RPMI7951 (cell line): ENCODE results near the gene DAPK1. TPM values are rescaled to one million over a fixed set of nuclear protein-coding genes. Genes with fewer than 3 reads are reported as not detected.
"Not testable (repeated sequence)": the region's sequence is repeated elsewhere in the genome, so short reads cannot be mapped to it uniquely, and the experiment has no call there.

ENCODE experiments used
- DNase-seq: peaks from one replicate; pipeline ENCODE4 v3.0.0-alpha.2; 2012; ENCODE audit warnings: low read depth
- total RNA-seq: library from RNA; depleted of rRNA; stranded (reverse); fragments of >200 nt; shearing (Covaris generic); gene quantifications from 2 replicates; pipeline ENCODE4 v1.2.3, GENCODE V29; 2014

The DAPK1 gene
- total RNA-seq, 1 experiment from 2014 or later, result 0.12 TPM

DNA sequence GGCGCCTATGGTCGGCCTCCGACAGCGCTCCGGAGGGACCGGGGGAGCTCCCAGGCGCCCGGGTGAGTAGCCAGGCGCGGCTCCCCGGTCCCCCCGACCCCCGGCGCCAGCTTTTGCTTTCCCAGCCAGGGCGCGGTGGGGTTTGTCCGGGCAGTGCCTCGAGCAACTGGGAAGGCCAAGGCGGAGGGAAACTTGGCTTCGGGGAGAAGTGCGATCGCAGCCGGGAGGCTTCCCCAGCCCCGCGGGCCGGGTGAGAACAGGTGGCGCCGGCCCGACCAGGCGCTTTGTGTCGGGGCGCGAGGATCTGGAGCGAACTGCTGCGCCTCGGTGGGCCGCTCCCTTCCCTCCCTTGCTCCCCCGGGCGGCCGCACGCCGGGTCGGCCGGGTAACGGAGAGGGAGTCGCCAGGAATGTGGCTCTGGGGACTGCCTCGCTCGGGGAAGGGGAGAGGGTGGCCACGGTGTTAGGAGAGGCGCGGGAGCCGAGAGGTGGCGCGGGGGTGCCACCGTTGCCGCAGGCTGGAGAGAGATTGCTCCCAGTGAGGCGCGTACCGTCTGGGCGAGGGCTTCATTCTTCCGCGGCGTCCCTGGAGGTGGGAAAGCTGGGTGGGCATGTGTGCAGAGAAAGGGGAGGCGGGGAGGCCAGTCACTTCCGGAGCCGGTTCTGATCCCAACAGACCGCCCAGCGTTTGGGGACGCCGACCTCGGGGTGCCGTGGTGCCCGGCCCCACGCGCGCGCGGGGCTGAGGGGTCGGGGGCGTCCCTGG lies 561 bp downstream of the DAPK1 start:
- DNase-seq, result no peak

DNA sequence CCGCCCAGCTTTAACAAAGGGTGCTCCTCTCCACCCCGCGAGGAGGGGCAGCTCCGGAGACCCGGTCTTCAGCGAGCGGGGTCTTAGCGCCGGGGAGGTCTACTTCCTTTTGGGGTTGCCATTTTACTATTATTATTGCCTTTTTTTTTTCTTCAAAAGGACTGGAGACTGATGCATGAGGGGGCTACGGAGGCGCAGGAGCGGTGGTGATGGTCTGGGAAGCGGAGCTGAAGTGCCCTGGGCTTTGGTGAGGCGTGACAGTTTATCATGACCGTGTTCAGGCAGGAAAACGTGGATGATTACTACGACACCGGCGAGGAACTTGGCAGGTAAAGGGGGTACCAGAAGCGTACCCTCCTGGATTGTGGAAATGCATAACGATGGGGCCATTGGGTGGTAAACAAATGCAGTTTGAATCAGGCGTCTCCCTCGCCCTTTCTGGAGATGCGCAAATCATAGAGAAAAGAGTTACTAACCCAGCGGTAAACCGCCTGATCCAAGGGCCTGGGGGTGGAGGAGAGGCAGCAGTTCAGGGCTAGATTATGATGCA lies 1.2 kb downstream of the DAPK1 start:
- no peak for DNase-seq

DNA sequence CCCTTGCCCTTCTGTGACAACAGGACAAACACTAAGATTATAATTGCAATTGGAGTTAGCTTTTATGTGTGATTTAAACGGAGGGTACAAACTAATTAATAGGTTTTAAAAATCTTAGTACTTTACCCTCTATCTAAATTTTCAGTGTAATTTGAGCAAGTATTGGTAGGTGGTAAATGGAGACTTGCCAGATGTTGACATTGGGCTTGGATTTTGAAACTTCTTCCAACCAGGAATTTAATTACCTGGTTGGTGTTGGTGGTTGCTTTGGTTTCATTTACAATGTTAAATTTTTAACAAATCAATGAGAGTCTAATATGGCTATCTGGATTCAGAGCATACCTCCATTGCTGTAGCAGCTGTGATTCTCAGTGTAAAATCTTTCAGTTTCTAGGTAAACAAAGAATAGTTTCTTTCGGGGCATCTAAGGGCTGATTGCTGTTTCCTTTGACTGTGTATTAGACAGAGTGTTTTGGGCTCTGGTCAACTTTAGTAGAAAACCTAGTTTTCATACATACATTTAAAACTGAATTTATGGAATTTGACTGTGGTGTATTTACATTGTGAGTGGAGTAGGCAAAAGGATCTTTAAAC lies 1.9 kb downstream of the DAPK1 start:
- DNase-seq, result no peak

DNA sequence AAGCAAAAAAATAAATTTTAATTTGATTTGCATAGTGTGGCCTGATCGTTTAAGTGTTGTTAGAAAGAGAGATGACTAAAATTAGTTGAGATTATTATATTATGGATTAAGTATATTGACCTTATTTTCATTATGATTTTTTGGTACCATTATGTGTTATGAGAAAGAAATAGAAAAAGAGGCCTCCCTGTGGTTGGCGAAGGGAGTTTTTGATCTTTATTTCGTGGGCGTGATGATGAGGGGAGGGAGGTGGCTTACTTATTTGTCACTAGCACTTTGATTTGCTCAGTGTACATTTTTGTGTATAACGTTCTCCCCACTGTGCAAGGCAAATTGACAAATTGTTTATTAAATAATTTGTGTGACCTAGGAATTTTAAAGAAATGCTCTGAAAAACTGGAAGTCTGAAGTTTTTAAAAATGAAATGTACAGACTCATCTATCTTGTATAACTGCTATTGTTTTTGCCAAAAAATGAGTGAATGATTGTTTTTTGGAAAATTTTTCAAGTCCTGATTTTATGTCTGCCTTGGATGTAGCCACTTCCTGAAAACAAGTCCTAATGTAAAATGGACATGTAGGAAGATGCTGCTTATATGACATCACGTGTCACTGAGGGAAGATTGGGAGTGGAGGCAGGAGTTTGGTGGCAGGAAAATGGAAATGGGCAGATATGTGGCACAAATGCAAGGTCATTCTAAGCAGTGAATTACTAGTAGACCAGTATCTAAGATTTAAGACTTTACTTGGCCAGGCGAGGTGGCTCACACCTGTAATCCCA lies 3.0 kb downstream of the DAPK1 start:
- DNase-seq, result no peak

DNA sequence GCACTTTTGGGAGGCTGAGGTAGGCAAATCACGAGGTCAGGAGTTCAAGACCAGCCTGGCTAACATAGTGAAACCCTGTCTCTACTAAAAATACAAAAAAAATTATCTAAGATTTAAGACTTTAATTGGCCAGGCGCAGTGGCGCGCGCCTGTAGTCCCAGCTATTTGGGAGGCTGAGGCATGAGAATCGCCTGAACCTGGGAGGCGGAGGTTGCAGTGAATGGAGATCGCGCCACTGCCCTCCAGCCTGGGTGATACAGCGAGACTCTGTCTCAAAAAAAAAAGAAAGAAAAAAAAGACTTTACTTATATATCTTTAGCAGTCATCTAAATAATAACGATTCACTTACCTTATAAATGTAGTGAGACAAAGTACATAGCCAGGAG lies 3.6 kb downstream of the DAPK1 start:
- not testable (repeated sequence) for DNase-seq

- no peak for DNase-seq
These were observed 4.1 kb downstream of the DAPK1 start for GRCh38 chr9:87501806-87502205.

DNA sequence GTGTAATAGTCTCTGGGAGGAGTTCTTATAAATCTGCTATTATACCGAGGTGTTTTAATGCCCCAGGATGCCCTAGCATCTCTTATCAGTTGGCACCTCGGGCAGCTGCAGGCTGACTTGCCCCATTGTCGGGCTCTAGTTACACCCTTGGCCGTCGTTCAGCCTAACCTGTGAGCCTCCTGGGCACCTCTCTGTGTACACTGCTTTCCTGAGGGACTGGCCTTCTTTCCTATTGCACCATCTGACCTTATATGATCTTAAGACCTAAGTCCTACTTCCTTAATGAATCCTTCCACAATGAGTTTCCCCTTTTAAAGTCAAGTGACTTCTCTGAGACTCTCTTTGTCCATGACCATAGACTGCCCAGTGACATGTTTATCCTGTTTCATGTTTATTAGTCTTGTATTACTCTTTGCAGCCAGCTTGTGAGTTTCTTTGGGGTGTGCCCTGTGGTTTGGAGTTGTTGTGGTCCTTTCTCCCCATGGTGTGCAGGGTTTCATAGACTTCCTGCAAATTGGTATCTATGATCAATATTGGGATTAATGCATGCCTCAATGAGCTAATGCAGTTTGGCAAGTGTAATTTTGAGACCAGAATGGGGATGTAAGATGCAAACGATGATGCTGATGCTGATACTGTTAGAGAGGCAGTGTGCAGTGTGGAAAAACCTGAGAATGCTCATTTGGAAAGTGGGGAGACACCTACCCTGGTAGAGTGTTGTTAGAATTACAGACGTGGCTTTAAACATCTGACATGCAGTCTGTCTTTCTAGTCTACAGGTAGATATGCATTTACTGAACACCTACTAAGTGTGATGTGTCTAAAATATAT lies 4.9 kb downstream of the DAPK1 start:
- no peak for DNase-seq

DNA sequence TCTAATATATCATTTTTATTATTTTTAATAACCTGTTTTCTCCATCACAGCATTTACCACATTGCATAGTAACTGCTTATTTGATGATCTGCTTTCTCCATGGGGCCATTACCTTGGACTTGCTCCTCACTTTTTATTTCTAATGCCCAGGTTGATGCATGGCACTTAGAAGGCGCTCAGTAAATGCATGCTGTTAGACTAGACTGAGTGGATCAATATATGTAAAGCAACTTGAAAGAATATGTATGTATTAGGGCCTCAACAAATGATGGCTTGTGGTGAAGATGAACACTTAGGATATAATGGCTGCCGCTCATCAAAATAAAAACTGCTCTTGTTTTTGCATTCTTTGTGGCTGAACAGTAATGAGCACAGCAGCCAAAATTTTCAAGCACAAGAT lies 5.8 kb downstream of the DAPK1 start:
- no peak for DNase-seq

DNA sequence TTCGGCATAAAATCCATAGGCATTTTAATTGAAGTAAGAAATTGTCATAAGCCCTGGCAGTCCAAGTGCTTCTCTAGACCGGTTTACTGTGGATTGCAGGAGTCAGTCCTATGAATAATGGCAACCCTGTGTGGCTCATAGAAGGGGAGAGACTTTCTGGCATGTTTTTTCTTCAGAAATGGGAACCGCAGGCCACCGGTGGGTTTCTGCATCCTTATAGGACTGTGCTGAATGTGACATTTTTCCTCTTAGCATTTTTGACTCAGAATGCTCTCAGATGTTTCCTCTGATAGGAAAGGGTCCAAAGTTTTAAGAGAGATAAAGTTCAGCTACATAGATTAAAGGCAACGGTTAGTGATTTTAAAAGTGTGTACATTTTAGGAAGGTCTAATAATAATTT lies 6.3 kb downstream of the DAPK1 start:
- DNase-seq, result no peak

DNA sequence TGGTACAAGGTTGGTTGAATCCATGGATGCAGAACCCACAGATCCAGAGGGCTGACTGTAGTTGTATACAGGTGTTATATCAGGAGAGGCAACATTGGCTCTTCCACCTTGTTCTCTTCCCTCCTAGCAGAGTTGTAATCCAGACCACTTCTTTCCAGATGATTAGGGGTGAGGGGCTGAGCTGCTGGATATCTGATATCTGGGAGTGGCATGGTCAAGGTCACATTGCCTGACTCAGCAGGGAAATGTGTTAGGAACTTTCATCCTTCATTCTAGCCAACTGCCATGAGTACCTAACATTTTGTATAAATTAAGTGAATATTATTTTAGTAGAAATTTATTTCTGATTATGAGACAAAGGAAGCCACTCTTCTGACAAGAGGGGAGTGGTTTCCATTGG lies 7.3 kb downstream of the DAPK1 start:
- no peak for DNase-seq

DNA sequence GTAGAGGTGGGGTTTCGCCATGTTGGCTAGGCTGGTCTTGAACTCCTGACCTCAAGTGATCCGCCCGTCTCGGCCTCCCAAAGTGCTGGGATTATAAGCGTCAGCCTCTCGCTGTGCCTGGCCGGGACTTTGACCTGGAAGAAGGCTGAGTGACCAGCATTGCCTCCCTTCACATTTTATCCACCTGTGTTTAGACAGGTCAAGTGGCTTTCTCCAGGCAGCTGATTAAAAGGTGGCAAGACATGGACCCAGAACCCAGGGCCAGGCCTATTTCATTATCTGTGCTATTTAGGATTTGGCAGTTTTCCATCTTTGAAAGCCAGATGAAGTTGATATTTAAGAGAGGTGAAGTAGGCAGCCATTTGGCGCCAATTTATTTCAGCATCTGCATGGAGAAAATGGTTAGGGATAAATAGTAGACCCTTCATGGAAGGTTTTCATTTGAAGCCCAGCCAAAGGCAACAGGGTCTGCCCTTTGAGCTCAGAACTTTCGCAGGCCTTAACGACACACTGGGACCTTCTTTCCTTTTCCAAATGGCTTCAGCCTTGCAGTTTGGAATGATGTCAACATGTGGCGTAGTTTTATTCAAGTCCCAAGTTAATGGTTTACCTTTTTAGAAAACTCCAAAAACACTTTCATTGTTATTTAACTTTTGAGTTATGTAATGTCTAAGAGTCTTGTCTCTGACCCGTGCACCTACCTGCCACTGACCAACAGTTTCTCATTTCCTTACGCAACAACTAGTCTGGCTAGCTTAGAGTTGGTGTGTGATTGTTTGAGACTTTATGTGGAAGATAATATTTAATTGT lies 8.4 kb downstream of the DAPK1 start:
- no peak for DNase-seq

DNA sequence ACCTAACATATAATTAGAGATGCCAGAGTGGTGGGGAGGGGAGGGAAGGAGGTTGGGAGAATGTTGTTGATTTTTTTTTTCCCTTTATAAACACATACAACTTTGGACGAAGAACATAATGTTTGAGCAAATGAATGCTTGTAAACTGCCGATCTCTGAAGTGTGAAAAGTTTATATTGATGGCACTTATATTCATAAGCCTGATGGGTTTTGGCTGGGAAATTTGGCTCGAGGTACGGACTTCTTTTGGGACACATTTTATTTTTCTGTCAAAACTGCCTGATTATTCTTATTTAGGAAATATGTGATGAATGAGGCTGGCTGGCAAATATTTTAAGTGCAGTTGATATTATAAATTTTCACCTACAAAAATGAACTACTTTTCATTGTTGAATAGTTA lies 9.9 kb downstream of the DAPK1 start:
- no peak for DNase-seq

- no peak for DNase-seq
These were observed 12.6 kb downstream of the DAPK1 start for GRCh38 chr9:87510252-87510683.

DNA sequence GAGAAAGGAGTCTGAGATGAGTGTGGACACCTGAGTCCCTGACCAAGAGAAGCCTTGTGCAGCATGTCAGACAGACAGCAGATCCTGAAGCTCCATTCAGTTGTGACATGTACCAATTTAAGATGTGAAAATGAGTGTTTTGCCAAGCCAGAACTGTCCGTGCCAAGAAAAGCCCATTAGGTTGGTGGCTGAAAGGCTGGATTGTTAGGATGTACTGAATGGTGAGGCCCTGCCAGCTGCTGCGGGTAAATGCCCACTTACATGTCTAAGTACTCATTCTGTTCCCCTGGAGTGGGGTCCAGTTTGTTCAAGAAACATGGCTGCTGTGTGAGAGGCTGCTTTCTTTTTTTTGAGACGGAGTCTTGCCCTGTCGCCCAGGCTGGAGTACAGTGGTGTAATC lies 14.6 kb downstream of the DAPK1 start:
- DNase-seq, result peak; percentile 8

- DNase-seq, result no peak
These were observed 15.5 kb downstream of the DAPK1 start for GRCh38 chr9:87513161-87513560.

GRCh38 chr9:87513880-87514535 lies 16.3 kb downstream of the DAPK1 start:
- DNase-seq, result no peak

DNA sequence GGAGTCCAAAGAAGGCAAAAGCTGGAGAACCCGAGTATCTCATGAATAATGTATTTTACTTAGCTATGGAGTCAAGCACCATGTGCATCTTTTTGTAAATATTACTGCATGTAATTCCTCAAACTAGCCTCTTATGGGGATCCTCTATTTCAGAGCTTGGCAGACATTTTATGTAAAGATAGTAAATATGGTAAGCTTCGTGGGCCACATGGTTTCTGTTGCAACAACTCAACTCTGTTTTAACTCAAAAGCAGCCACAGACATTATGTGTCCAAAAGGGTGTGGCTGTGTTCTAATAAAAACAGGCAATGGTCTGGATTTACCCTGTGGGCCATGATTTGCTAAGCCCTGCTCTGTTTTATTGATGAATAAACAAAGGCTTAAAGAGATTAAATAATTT lies 17.3 kb downstream of the DAPK1 start:
- no peak for DNase-seq

DNA sequence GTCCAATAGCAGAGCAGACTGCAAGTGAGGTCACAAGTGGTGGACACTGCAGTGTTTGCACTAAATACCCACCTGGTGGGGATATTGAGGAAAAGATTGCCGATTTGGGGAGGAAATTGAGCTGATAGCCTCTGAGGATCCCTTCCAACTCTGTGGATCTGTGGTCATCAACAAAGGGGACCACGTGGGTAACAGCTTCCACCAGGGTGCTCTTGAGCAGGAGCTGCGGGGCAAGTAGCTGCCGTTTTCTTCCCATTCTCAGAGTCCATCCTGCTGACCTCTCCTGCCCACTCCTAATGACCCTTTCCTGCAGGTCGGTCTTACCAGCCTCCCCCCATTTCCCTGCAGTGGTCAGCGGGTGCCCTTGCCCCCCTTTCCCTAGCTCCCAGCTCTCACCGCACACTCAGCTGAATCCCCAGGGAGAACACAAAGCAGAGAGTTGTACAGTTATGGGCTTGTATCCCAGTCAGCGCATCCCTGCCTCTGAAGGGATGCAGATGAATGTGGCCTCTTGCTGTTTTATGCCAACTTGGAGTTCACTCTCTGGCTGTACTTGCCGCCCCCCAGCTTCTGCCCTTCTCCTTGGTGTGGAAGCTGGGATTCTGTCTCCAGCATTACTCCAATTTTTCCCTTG lies 18.0 kb downstream of the DAPK1 start:
- DNase-seq, result no peak

- peak; percentile 61 for DNase-seq
These were observed 18.7 kb downstream of the DAPK1 start for GRCh38 chr9:87516222-87516925.
